ENCODE measurements around the gene FBXO41. TPM values are rescaled to one million over a fixed set of nuclear protein-coding genes. Genes with fewer than 3 reads are reported as not detected.

The FBXO41 gene, protein sequence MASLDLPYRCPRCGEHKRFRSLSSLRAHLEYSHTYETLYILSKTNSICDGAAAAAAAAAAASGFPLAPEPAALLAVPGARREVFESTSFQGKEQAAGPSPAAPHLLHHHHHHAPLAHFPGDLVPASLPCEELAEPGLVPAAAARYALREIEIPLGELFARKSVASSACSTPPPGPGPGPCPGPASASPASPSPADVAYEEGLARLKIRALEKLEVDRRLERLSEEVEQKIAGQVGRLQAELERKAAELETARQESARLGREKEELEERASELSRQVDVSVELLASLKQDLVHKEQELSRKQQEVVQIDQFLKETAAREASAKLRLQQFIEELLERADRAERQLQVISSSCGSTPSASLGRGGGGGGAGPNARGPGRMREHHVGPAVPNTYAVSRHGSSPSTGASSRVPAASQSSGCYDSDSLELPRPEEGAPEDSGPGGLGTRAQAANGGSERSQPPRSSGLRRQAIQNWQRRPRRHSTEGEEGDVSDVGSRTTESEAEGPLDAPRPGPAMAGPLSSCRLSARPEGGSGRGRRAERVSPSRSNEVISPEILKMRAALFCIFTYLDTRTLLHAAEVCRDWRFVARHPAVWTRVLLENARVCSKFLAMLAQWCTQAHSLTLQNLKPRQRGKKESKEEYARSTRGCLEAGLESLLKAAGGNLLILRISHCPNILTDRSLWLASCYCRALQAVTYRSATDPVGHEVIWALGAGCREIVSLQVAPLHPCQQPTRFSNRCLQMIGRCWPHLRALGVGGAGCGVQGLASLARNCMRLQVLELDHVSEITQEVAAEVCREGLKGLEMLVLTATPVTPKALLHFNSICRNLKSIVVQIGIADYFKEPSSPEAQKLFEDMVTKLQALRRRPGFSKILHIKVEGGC
- total RNA-seq = 10 to 100 TPM; 25.3 to 25.6 TPM
- 2.4 TPM for polyA plus RNA-seq

DNA sequence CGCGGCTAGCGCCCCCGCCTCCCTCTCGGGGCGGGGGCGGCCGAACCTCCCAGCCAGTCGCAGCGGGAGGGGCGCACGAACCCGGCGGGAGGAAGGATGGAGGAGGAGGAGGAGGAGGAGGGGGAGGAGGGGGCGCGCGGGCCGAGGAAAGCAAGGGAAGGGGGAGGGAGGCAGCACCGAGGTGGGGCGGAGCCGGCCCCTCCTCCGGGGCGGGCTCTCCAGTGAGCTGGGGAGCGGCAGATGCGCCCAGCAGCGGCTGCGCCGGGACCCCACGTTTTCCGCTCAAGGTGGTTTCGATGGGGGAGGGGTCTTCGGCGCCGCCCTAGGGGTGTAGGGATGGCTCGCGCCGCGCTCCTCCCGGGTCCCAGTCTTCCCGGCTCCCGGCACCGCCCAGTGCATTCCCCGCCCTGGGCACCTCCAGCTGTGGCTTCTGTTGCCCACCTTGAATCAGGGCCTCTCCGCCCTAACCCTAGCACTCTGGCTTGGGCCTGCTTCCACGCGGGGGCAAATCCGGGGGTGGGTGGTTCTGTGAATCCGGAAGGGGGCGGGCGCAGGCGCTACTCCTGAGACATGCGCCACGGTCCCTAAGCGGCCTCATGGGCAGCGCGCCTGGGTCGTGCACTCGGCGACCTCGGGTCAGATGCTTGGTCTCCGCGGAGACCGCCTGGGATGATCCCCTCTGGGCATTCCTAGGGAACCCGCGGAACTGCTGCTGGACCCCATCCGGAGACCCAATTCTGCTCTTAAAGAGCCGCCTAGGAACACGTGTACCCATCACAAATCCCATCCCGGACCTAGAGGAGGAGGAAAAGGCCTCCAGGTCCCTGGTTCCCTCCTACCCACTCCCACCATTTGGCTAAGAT is at the start of gene FBXO41:
Gene FBXO41, minus strand, starts transcription at position 183 of the 863 bp plus-strand sequence. CDS start 14,848 bp downstream, outside the sequence.
- Histone ChIP-seq H3K9me3 (ENCODE audit: low read length) (no peaks in the 10 kb centered on the region), H3K4me3 (ENCODE audit: low read length) (peak within 1 kb of the TSS; percentile 70), H3K27me3 (ENCODE audit: insufficient read depth, low read length, poor library complexity, severe bottlenecking) (no peaks in the 10 kb centered on the region), H3K27ac (ENCODE audit: low read depth, low read length) (peak within 1 kb of the TSS; percentile 45), H3K4me1 (ENCODE audit: insufficient read depth, low read length) (peaks cover 18% of the 10 kb centered on the region), H3K36me3 (ENCODE audit: insufficient read depth, low read length) (no peaks in the 10 kb centered on the region)
- H3K27me3 Mint-ChIP-seq = peaks cover 3 to 7% of the 10 kb centered on the region in 2 donors
- H3K4me3 Mint-ChIP-seq = peak within 1 kb of the TSS; percentile 82 to 94 (median 87)
- ChIA-PET CTCF (interaction anchor here (0.8 to 1.4 kb wide), 5 partner anchors 8 to 50 kb away, joined by 3 to 4 read pairs (median 3); partner anchors contain the start of gene EGR4), POLR2A (interaction anchor here (0.7 to 1.6 kb wide), 7 partner anchors 8 to 213 kb away, joined by 3 to 6 read pairs (median 3); partner anchors contain the start of genes ALMS1, CCT7, EGR4 and PRADC1)
- peak within 1 kb of the TSS; percentile 55 to 91 (median 76) for H3K27ac Mint-ChIP-seq
- DNase-seq = peak; percentile 58 to 80 (median 67)
- H3K4me1 Mint-ChIP-seq = peaks cover 17 to 29% (median 24%) of the 10 kb centered on the region in 3 donors
- no peaks in the 10 kb centered on the region for H3K9me3 Mint-ChIP-seq
- H3K36me3 Mint-ChIP-seq = peaks cover 0 to 1% (median 0%) of the 10 kb centered on the region in 3 donors

- DNase-seq = no peak
- no peak overlapping the region for H3K4me3 ChIP-seq (ENCODE audit: low read length)
- Mint-ChIP-seq H3K4me1 (peaks cover 0 to 4% (median 3%) of the 10 kb centered on the region in 3 donors), H3K27ac (no peak overlapping the region), H3K27me3 (peaks cover 10% of the 10 kb centered on the region in 2 donors), H3K36me3 (peaks cover 0 to 13% (median 2%) of the 10 kb centered on the region in 3 donors), H3K9me3 (peaks cover 6 to 18% (median 13%) of the 10 kb centered on the region in 5 donors), H3K4me3 (no peak overlapping the region)
- POLR2A ChIA-PET = no interaction called here
- H3K36me3 ChIP-seq (ENCODE audit: insufficient read depth, low read length) = no peaks in the 10 kb centered on the region
- CTCF ChIA-PET = no interaction called here
- H3K4me1 ChIP-seq (ENCODE audit: insufficient read depth, low read length) = no peaks in the 10 kb centered on the region
- no peak overlapping the region for H3K27ac ChIP-seq (ENCODE audit: low read depth, low read length)
- no peaks in the 10 kb centered on the region for H3K9me3 ChIP-seq (ENCODE audit: low read length)
- no peaks in the 10 kb centered on the region for H3K27me3 ChIP-seq (ENCODE audit: insufficient read depth, low read length, poor library complexity, severe bottlenecking)
Measured at GRCh38 chr2:73334045-73334444, 49.8 kb upstream of the FBXO41 start.

- H3K4me1 Mint-ChIP-seq = peaks cover 0 to 4% (median 3%) of the 10 kb centered on the region in 3 donors
- CTCF ChIA-PET = no interaction called here
- peaks cover 6 to 18% (median 13%) of the 10 kb centered on the region in 5 donors for H3K9me3 Mint-ChIP-seq
- H3K4me3 ChIP-seq (ENCODE audit: low read length) = no peak overlapping the region
- DNase-seq = no peak
- no peak overlapping the region for H3K27ac ChIP-seq (ENCODE audit: low read depth, low read length)
- H3K36me3 Mint-ChIP-seq = peaks cover 0 to 13% (median 2%) of the 10 kb centered on the region in 3 donors
- POLR2A ChIA-PET = no interaction called here
- no peaks in the 10 kb centered on the region for H3K4me1 ChIP-seq (ENCODE audit: insufficient read depth, low read length)
- H3K4me3 Mint-ChIP-seq = no peak overlapping the region
- peaks cover 13 to 15% of the 10 kb centered on the region in 2 donors for H3K27me3 Mint-ChIP-seq
- H3K9me3 ChIP-seq (ENCODE audit: low read length) = no peaks in the 10 kb centered on the region
- H3K27me3 ChIP-seq (ENCODE audit: insufficient read depth, low read length, poor library complexity, severe bottlenecking) = no peaks in the 10 kb centered on the region
- no peak overlapping the region for H3K27ac Mint-ChIP-seq
- H3K36me3 ChIP-seq (ENCODE audit: insufficient read depth, low read length) = no peaks in the 10 kb centered on the region
Measured at GRCh38 chr2:73333564-73333963, 49.3 kb upstream of the FBXO41 start.

- H3K27ac Mint-ChIP-seq = no peak overlapping the region
- no peak overlapping the region for H3K4me3 Mint-ChIP-seq
- no peak overlapping the region for H3K27ac ChIP-seq (ENCODE audit: low read depth, low read length)
- no peak for DNase-seq
- ChIA-PET CTCF (no interaction called here), POLR2A (no interaction called here)
- H3K36me3 Mint-ChIP-seq = no peaks in the 10 kb centered on the region
- no peaks in the 10 kb centered on the region for H3K4me1 ChIP-seq (ENCODE audit: insufficient read depth, low read length)
- peaks cover 11% of the 10 kb centered on the region for H3K27me3 ChIP-seq (ENCODE audit: insufficient read depth, low read length, poor library complexity, severe bottlenecking)
- H3K27me3 Mint-ChIP-seq = peaks cover 38 to 70% of the 10 kb centered on the region in 2 donors
- H3K36me3 ChIP-seq (ENCODE audit: insufficient read depth, low read length) = no peaks in the 10 kb centered on the region
- no peaks in the 10 kb centered on the region for H3K9me3 ChIP-seq (ENCODE audit: low read length)
- peaks cover 0 to 3% (median 0%) of the 10 kb centered on the region in 5 donors for H3K9me3 Mint-ChIP-seq
- no peaks in the 10 kb centered on the region for H3K4me1 Mint-ChIP-seq
- no peak overlapping the region for H3K4me3 ChIP-seq (ENCODE audit: low read length)
Measured at GRCh38 chr2:73324126-73324725, 39.9 kb upstream of the FBXO41 start.

- ChIA-PET CTCF (no interaction called here), POLR2A (no interaction called here)
- H3K4me1 Mint-ChIP-seq = no peaks in the 10 kb centered on the region
- peaks cover 34 to 69% of the 10 kb centered on the region in 2 donors for H3K27me3 Mint-ChIP-seq
- Histone ChIP-seq H3K4me1 (ENCODE audit: insufficient read depth, low read length) (no peaks in the 10 kb centered on the region), H3K36me3 (ENCODE audit: insufficient read depth, low read length) (no peaks in the 10 kb centered on the region), H3K27ac (ENCODE audit: low read depth, low read length) (no peak overlapping the region), H3K27me3 (ENCODE audit: insufficient read depth, low read length, poor library complexity, severe bottlenecking) (peaks cover 11% of the 10 kb centered on the region), H3K9me3 (ENCODE audit: low read length) (no peaks in the 10 kb centered on the region), H3K4me3 (ENCODE audit: low read length) (no peak overlapping the region)
- no peak overlapping the region for H3K27ac Mint-ChIP-seq
- DNase-seq = no peak
- H3K36me3 Mint-ChIP-seq = no peaks in the 10 kb centered on the region
- peaks cover 0 to 3% (median 0%) of the 10 kb centered on the region in 5 donors for H3K9me3 Mint-ChIP-seq
- no peak overlapping the region for H3K4me3 Mint-ChIP-seq
Measured at GRCh38 chr2:73323551-73323950, 39.3 kb upstream of the FBXO41 start.

- no peak for DNase-seq
- H3K27ac Mint-ChIP-seq = no peak overlapping the region
- no peaks in the 10 kb centered on the region for H3K4me1 ChIP-seq (ENCODE audit: insufficient read depth, low read length)
- H3K27me3 Mint-ChIP-seq = peaks cover 13 to 66% of the 10 kb centered on the region in 2 donors
- H3K27me3 ChIP-seq (ENCODE audit: insufficient read depth, low read length, poor library complexity, severe bottlenecking) = no peaks in the 10 kb centered on the region
- CTCF ChIA-PET = no interaction called here
- POLR2A ChIA-PET = no interaction called here
- no peaks in the 10 kb centered on the region for H3K36me3 ChIP-seq (ENCODE audit: insufficient read depth, low read length)
- H3K9me3 Mint-ChIP-seq = peaks cover 0 to 5% (median 1%) of the 10 kb centered on the region in 5 donors
- H3K27ac ChIP-seq (ENCODE audit: low read depth, low read length) = no peak overlapping the region
- H3K4me3 ChIP-seq (ENCODE audit: low read length) = no peak overlapping the region
- no peaks in the 10 kb centered on the region for H3K9me3 ChIP-seq (ENCODE audit: low read length)
- no peak overlapping the region for H3K4me3 Mint-ChIP-seq
- H3K36me3 Mint-ChIP-seq = no peaks in the 10 kb centered on the region
- no peaks in the 10 kb centered on the region for H3K4me1 Mint-ChIP-seq
Measured at GRCh38 chr2:73314441-73314840, 30.2 kb upstream of the FBXO41 start.

- H3K27me3 ChIP-seq (ENCODE audit: insufficient read depth, low read length, poor library complexity, severe bottlenecking) = no peaks in the 10 kb centered on the region
- no peaks in the 10 kb centered on the region for H3K4me1 Mint-ChIP-seq
- ChIA-PET POLR2A (no interaction called here), CTCF (interaction anchor here (1.5 kb wide), 1 partner anchor 9 kb away, joined by 3 read pairs; no protein-coding TSS in a partner anchor)
- DNase-seq = no peak
- H3K4me1 ChIP-seq (ENCODE audit: insufficient read depth, low read length) = no peaks in the 10 kb centered on the region
- H3K4me3 Mint-ChIP-seq = no peak overlapping the region
- H3K36me3 Mint-ChIP-seq = peaks cover 0 to 1% (median 0%) of the 10 kb centered on the region in 3 donors
- no peak overlapping the region for H3K4me3 ChIP-seq (ENCODE audit: low read length)
- H3K27ac ChIP-seq (ENCODE audit: low read depth, low read length) = no peak overlapping the region
- H3K27me3 Mint-ChIP-seq = peaks cover 10 to 56% of the 10 kb centered on the region in 2 donors
- peaks cover 0 to 5% (median 1%) of the 10 kb centered on the region in 5 donors for H3K9me3 Mint-ChIP-seq
- no peak overlapping the region for H3K27ac Mint-ChIP-seq
- no peaks in the 10 kb centered on the region for H3K36me3 ChIP-seq (ENCODE audit: insufficient read depth, low read length)
- H3K9me3 ChIP-seq (ENCODE audit: low read length) = no peaks in the 10 kb centered on the region
Measured at GRCh38 chr2:73307720-73308119, 23.4 kb upstream of the FBXO41 start.
